T-cell (primary cell): ENCODE measurements around the gene SYPL1. TPM values are rescaled to one million over a fixed set of nuclear protein-coding genes. Genes with fewer than 3 reads are reported as not detected.

Experiments used
- ATAC-seq, 4 experiments: fragments of 200-7000 bp in 3 of 4; fragments of 150-1000 bp in 1 of 4; cut with Tn5 transposase; replicated peaks in 1 of 4; 1 replicate in 3 of 4; 2 replicates in 1 of 4; pipeline ENCODE4 v1.10.0; 2021; ENCODE audit warnings: moderate library complexity in 3 of 4, mild to moderate bottlenecking in 2 of 4, moderate number of reproducible peaks in 1 of 4
- CTCF ChIA-PET, 2 donors: fragments of 300-600 bp; sonication (Branson Sonifier 250); formaldehyde crosslinking; loops; one replicate each; lab custom pipeline; 2022; ENCODE audit warnings: antibody characterized with exemption in 2 of 2; lab: Charles Lee
- POLR2A ChIA-PET, 2 donors: fragments of 300-600 bp; sonication (Branson Sonifier 250); formaldehyde crosslinking; loops; one replicate each; lab custom pipeline; 2022; ENCODE audit warnings: antibody characterized with exemption in 2 of 2; lab: Charles Lee
- DNase-seq, 35 experiments: peaks; one replicate each; pipeline versions ENCODE4 v3.0.0 to v3.0.0-alpha.2; 2013 to 2023
- H3K27ac ChIP-seq: one replicate; pipeline ENCODE4 v1.5.1; 2013; ENCODE audit warnings: low read length
- H3K27me3 ChIP-seq, 2 experiments: replicated peaks in 1 of 2; 1 replicate in 1 of 2; 2 replicates in 1 of 2; pipeline versions ENCODE4 v1.6.1 to v1.7.0; 2013; ENCODE audit warnings: low read length in 1 of 2, mixed read lengths in 1 of 2; ENCODE audit not compliant: control insufficient read depth in 2 of 2, insufficient read depth in 2 of 2; ENCODE audit errors: extremely low read depth in 1 of 2
- H3K36me3 ChIP-seq, 2 donors: 1 replicate in 1 of 2; 2 replicates in 1 of 2; pipeline versions ENCODE4 v1.6.1 to v1.7.0; 2013; ENCODE audit warnings: low read length in 1 of 2; ENCODE audit not compliant: control insufficient read depth in 2 of 2, insufficient read depth in 1 of 2; ENCODE audit errors: extremely low read depth in 1 of 2
- H3K4me1 ChIP-seq, 2 experiments: 1 replicate in 1 of 2; 2 replicates in 1 of 2; pipeline versions ENCODE4 v1.6.1 to v1.7.0; 2013; ENCODE audit warnings: low read length in 2 of 2, mixed read lengths in 1 of 2; ENCODE audit not compliant: insufficient read depth in 2 of 2, control insufficient read depth in 1 of 2; ENCODE audit errors: extremely low read depth in 1 of 2
- H3K4me3 ChIP-seq, 2 donors: 1 replicate in 1 of 2; 2 replicates in 1 of 2; pipeline versions ENCODE4 v1.5.1 to v1.7.0; 2013; ENCODE audit warnings: mild to moderate bottlenecking in 2 of 2, low read length in 1 of 2, moderate library complexity in 1 of 2; ENCODE audit not compliant: control insufficient read depth in 1 of 2; ENCODE audit errors: extremely low read depth in 1 of 2
- H3K9me3 ChIP-seq: 2 replicates; pipeline ENCODE4 v1.7.0; 2013
- H3K27ac Mint-ChIP-seq, 2 donors: one replicate each; pipeline ENCODE4 v1.8.0; 2020 to 2021; ENCODE audit warnings: mild to moderate bottlenecking in 2 of 2, mixed read lengths in 2 of 2
- H3K27me3 Mint-ChIP-seq, 2 donors: one replicate each; pipeline ENCODE4 v1.8.0; 2021 to 2022; ENCODE audit warnings: mixed read lengths in 2 of 2
- H3K36me3 Mint-ChIP-seq: one replicate; pipeline ENCODE4 v1.8.0; 2021; ENCODE audit warnings: mixed read lengths
- H3K4me1 Mint-ChIP-seq, 3 donors: one replicate each; pipeline ENCODE4 v1.8.0; 2020 to 2022; ENCODE audit warnings: mixed read lengths in 3 of 3, mild to moderate bottlenecking in 1 of 3
- H3K4me3 Mint-ChIP-seq, 3 donors: one replicate each; pipeline ENCODE4 v1.8.0; 2020 to 2022; ENCODE audit warnings: mild to moderate bottlenecking in 3 of 3, mixed read lengths in 3 of 3, moderate library complexity in 3 of 3
- H3K9me3 Mint-ChIP-seq, 3 donors: one replicate each; pipeline ENCODE4 v1.8.0; 2020 to 2022; ENCODE audit warnings: mixed read lengths in 3 of 3
- WGBS: methylation state at CpG from one replicate; pipeline ENCODE4 v1.1.5; 2013; ENCODE audit warnings: missing lambda C conversion rate; ENCODE audit not compliant: insufficient coverage; 5-methylcytosine and 5-hydroxymethylcytosine counted together
- total RNA-seq, 35 experiments: library from RNA in 6 of 35; stranded (reverse) in 6 of 35; fragments of 120-200 nt in 1 of 35; gene quantifications; one replicate each; pipeline versions ENCODE4 v1.2.1 to v1.2.4 and lab custom pipeline; 2013 to 2026

The SYPL1 gene
- total RNA-seq, 5 donors from 2014 or later (not counting 1 experiment from before 2014, with no cell fraction given), result 36.5 to 44.7 (median 42.6) TPM

DNA sequence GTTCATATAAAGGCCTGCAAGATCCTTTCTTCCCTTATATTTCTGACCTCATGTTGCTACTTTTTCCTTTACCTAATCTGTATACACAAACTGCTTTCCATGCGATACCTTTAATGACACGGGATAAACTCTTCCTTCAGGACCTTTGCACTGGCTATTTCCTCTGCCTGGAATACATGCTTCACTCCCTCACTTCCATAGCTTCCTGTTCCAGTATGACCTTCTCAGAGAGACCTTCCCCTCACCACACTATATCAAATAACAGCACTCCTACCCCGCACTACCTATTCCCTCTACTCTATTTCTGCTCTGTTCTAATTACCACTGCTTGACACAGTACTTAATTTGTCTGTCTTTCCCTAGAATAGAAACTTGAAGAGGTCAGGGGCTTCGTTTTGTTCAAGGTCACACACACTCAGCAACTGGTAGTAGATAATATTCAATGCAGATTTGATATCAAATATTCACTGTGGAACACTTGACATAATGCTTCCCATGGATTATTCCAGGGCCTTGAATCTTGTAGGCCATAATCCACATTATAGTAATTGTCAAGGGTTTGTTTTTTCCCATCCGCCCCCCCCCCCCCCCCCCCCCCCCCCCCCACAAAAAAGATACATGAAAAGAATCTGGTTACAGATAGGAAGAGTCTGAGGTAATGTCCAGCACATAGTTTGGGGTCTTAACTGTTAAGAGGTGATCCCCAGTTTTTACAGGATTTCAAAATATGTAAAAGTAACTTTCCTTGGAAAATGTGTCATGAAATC lies 11.1 kb downstream of the SYPL1 start:
- Mint-ChIP-seq H3K27ac (peak overlapping the region; percentile 2 to 34), H3K4me1 (peaks cover 61 to 69% (median 65%) of the 10 kb centered on the region in 3 donors), H3K36me3 (peaks cover 7% of the 10 kb centered on the region), H3K4me3 (no peak overlapping the region), H3K27me3 (no peaks in the 10 kb centered on the region), H3K9me3 (no peaks in the 10 kb centered on the region)
- CTCF ChIA-PET, result no interaction called here
- no peak for ATAC-seq
- H3K4me3 ChIP-seq, result no peak overlapping the region
- no peaks in the 10 kb centered on the region for H3K27me3 ChIP-seq
- H3K27ac ChIP-seq, result no peak overlapping the region
- peaks cover 5 to 9% of the 10 kb centered on the region in 2 experiments for H3K4me1 ChIP-seq
- H3K9me3 ChIP-seq, result no peaks in the 10 kb centered on the region
- peak in 1 of 35 experiments; percentile 26 for DNase-seq
- POLR2A ChIA-PET, result interaction anchor here in 1 of 2 donors (1.0 kb wide), 1 partner anchor 12 kb away, joined by 3 read pairs; no protein-coding TSS in a partner anchor
- peaks cover 0 to 10% of the 10 kb centered on the region in 2 donors for H3K36me3 ChIP-seq
- 98% methylated on average over 3 of the region's 5 CpGs for WGBS

- POLR2A ChIA-PET, result no interaction called here
- peaks cover 3 to 13% of the 10 kb centered on the region in 2 donors for H3K36me3 ChIP-seq
- H3K27ac ChIP-seq, result no peak overlapping the region
- peak overlapping the region in 1 of 2 donors; percentile 56 for H3K27ac Mint-ChIP-seq
- ATAC-seq (no peak), DNase-seq (no peak)
- H3K27me3 Mint-ChIP-seq, result no peaks in the 10 kb centered on the region
- H3K9me3 Mint-ChIP-seq, result no peaks in the 10 kb centered on the region
- H3K4me3 Mint-ChIP-seq, result no peak overlapping the region
- peaks cover 5 to 7% of the 10 kb centered on the region in 2 experiments for H3K4me1 ChIP-seq
- CTCF ChIA-PET, result no interaction called here
- H3K4me1 Mint-ChIP-seq, result peaks cover 48 to 56% (median 52%) of the 10 kb centered on the region in 3 donors
- H3K9me3 ChIP-seq, result no peaks in the 10 kb centered on the region
- H3K4me3 ChIP-seq, result no peak overlapping the region
- peaks cover 3% of the 10 kb centered on the region for H3K36me3 Mint-ChIP-seq
- WGBS, result 100% methylated on average over 1 of the region's 3 CpGs
- H3K27me3 ChIP-seq, result no peaks in the 10 kb centered on the region
Measured at GRCh38 chr7:106099539-106099938, 12.6 kb downstream of the SYPL1 start.

DNA sequence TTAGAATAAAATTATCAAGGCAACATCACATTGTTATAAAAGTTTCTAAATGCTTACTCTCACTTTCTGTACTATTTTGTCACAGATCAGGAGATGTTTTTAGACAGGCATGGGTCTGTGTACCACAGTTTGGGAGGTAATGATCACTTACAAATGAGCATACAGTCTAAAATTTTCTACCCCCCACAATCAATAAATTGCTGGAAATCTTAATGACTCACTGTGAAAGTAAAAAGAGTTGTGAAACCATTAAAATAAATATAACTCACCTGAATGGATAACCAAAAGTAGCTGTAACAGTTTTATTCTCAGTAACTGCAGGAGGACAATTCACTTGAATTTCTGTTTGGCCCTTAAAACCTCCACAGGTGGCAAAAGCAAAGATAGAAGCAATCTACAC lies 13.2 kb downstream of the SYPL1 start:
- H3K27me3 ChIP-seq, result no peaks in the 10 kb centered on the region
- no peak overlapping the region for H3K4me3 Mint-ChIP-seq
- H3K27ac Mint-ChIP-seq, result peak overlapping the region; percentile 23 to 25
- POLR2A ChIA-PET, result no interaction called here
- no peaks in the 10 kb centered on the region for H3K9me3 Mint-ChIP-seq
- H3K36me3 ChIP-seq, result peaks cover 3 to 19% of the 10 kb centered on the region in 2 donors
- peaks cover 44 to 53% (median 49%) of the 10 kb centered on the region in 3 donors for H3K4me1 Mint-ChIP-seq
- no peak for DNase-seq
- no peaks in the 10 kb centered on the region for H3K27me3 Mint-ChIP-seq
- no peak overlapping the region for H3K4me3 ChIP-seq
- H3K4me1 ChIP-seq, result peaks cover 5% of the 10 kb centered on the region in 2 experiments
- H3K36me3 Mint-ChIP-seq, result peaks cover 3% of the 10 kb centered on the region
- H3K27ac ChIP-seq, result no peak overlapping the region
- H3K9me3 ChIP-seq, result no peaks in the 10 kb centered on the region
- no peak for ATAC-seq
- CTCF ChIA-PET, result no interaction called here

- H3K27ac Mint-ChIP-seq, result no peak overlapping the region
- ATAC-seq (no peak), DNase-seq (no peak)
- H3K9me3 Mint-ChIP-seq, result no peaks in the 10 kb centered on the region
- peaks cover 20% of the 10 kb centered on the region for H3K36me3 Mint-ChIP-seq
- H3K27me3 Mint-ChIP-seq, result no peaks in the 10 kb centered on the region
- Histone ChIP-seq H3K4me3 (no peak overlapping the region), H3K9me3 (no peaks in the 10 kb centered on the region), H3K36me3 (peaks cover 3 to 34% of the 10 kb centered on the region in 2 donors), H3K27ac (no peak overlapping the region), H3K4me1 (no peaks in the 10 kb centered on the region), H3K27me3 (no peaks in the 10 kb centered on the region)
- CTCF ChIA-PET, result interaction anchor here (0.5 to 0.6 kb wide), 2 partner anchors 10 to 24 kb away, joined by 5 read pairs; no protein-coding TSS in a partner anchor
- H3K4me1 Mint-ChIP-seq, result peaks cover 11 to 35% (median 17%) of the 10 kb centered on the region in 3 donors
- H3K4me3 Mint-ChIP-seq, result no peak overlapping the region
- POLR2A ChIA-PET, result interaction anchor here in 1 of 2 donors (0.6 kb wide), 2 partner anchors 10 to 68 kb away, joined by 3 to 4 read pairs; no protein-coding TSS in a partner anchor
- WGBS, result no CpG with 5 or more reads among the region's 1 CpG
Measured at GRCh38 chr7:106095634-106096033, 16.5 kb downstream of the SYPL1 start.

DNA sequence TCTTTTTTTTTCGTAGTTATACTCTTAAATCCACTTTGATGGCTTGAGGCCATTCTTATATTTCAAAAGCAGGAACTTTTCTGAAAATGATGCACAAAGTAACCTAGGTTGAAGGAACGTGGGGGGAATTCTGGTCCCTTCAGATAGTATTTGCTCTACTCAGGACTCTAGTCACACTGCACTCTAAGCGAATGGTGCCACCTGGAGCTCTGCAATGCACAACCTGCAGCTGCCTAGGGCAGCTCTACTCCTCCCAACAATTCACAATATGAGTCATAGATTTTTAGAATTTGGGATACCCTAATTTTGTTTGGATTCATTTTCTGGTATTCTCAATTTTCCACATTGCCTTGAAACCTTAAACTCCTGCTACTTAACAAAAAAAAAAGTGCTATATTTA lies 17.3 kb downstream of the SYPL1 start:
- H3K4me1 Mint-ChIP-seq, result peaks cover 11 to 32% (median 12%) of the 10 kb centered on the region in 3 donors
- no peak for ATAC-seq
- Histone ChIP-seq H3K4me1 (no peaks in the 10 kb centered on the region), H3K27me3 (no peaks in the 10 kb centered on the region), H3K9me3 (no peaks in the 10 kb centered on the region), H3K27ac (no peak overlapping the region), H3K36me3 (peaks cover 3 to 37% of the 10 kb centered on the region in 2 donors), H3K4me3 (no peak overlapping the region)
- no peaks in the 10 kb centered on the region for H3K9me3 Mint-ChIP-seq
- WGBS, result no CpG with 5 or more reads among the region's 3 CpGs
- no peak overlapping the region for H3K27ac Mint-ChIP-seq
- ChIA-PET POLR2A (interaction anchor here in 1 of 2 donors (0.6 kb wide), 1 partner anchor 19 kb away, joined by 3 read pairs; no protein-coding TSS in a partner anchor), CTCF (interaction anchor here (0.5 to 1.0 kb wide), 5 partner anchors 9 to 73 kb away, joined by 3 to 4 read pairs (median 3); no protein-coding TSS in a partner anchor)
- no peak for DNase-seq
- H3K27me3 Mint-ChIP-seq, result no peaks in the 10 kb centered on the region
- H3K4me3 Mint-ChIP-seq, result no peak overlapping the region
- H3K36me3 Mint-ChIP-seq, result peaks cover 25% of the 10 kb centered on the region

- no peaks in the 10 kb centered on the region for H3K4me1 ChIP-seq
- Mint-ChIP-seq H3K9me3 (no peaks in the 10 kb centered on the region), H3K4me3 (no peak overlapping the region), H3K36me3 (peaks cover 37% of the 10 kb centered on the region), H3K27ac (peak overlapping the region in 1 of 2 donors; percentile 55), H3K27me3 (no peaks in the 10 kb centered on the region), H3K4me1 (peaks cover 0 to 23% (median 8%) of the 10 kb centered on the region in 3 donors)
- no peaks in the 10 kb centered on the region for H3K9me3 ChIP-seq
- H3K27ac ChIP-seq, result no peak overlapping the region
- H3K27me3 ChIP-seq, result no peaks in the 10 kb centered on the region
- ChIA-PET CTCF (interaction anchor here in 1 of 2 donors (0.6 kb wide), 1 partner anchor 1905 kb away, joined by 3 read pairs; no protein-coding TSS in a partner anchor), POLR2A (no interaction called here)
- no peak for DNase-seq
- 100% methylated on average over 1 of the region's 1 CpG for WGBS
- ATAC-seq, result no peak
- H3K4me3 ChIP-seq, result no peak overlapping the region
- H3K36me3 ChIP-seq, result peaks cover 3 to 42% of the 10 kb centered on the region in 2 donors
Measured at GRCh38 chr7:106092204-106092603, 19.9 kb downstream of the SYPL1 start.
